ENCODE results near the gene TRIOBP.

The TRIOBP gene

DNA sequence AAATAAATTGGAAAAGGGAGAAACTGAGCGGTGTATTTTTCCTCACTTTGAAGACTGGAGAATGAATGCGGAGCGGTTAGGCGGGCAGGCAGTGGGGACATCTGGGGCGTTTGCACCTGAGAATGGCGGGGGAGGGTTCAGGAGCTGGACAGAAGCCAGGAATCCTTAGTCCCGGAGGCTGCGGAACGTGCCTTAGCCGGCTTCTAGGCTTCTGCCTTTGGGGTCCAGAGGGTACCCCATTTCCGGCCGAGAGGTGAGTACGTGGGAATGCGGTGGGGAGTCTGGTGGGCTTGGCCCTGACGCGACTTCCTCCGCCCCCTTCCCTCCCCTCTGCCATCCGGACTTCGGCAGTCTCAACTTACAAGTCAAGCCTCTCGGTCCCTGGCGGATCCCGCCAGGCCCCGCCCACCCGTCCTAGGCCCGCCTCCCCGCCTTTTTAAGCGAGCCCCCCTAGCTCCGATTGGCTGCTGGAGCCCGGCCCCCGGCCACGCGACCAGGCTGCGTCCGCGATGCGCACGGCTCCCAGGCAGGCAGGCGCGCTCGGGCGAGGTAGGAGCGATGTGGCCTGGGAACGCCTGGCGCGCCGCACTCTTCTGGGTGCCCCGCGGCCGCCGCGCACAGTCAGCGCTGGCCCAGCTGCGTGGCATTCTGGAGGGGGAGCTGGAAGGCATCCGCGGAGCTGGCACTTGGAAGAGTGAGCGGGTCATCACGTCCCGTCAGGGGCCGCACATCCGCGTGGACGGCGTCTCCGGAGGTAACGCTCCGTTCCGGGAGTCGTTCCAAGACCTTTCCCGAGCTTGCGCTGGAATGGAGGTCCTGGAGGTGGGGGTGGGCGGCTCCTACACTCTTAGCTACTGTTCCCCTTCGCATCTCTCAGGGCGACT, 110.8 kb downstream of the TRIOBP start, which contains the start of gene GCAT:
Gene GCAT (plus strand): TSS at position 525 of the 884 bp plus-strand sequence. CDS start 34 bp downstream, at position 559.
- H4K8ac ChIP-seq (ENCODE audit: low read depth, low read length), result peak within 1 kb of the TSS; percentile 64
- no CpG with 5 or more reads among the region's 73 CpGs for WGBS (ENCODE audit: extremely low coverage, insufficient coverage, insufficient read length)
- no peak within 1 kb of the TSS for H2AK5ac ChIP-seq (ENCODE audit: low read length)
- no peak within 1 kb of the TSS for H3K4ac ChIP-seq (ENCODE audit: low read depth, low read length)
- H3K79me2 ChIP-seq (ENCODE audit: control insufficient read depth, insufficient read depth, low read length, poor library complexity), result peaks cover 5% of the 10 kb centered on the region
- H4K12ac ChIP-seq (ENCODE audit: low read depth, low read length), result no peak within 1 kb of the TSS
- H3K4me3 ChIP-seq (ENCODE audit: low read depth, low read length), result peak within 1 kb of the TSS; percentile 77
- H2BK120ac ChIP-seq (ENCODE audit: insufficient read depth, low read length, poor library complexity), result no peak within 1 kb of the TSS
- H3K14ac ChIP-seq (ENCODE audit: low read length), result peak within 1 kb of the TSS; percentile 56
- H3K23ac ChIP-seq (ENCODE audit: low read length), result no peak within 1 kb of the TSS
- DNase-seq, result peak; percentile 90 to 94
- peaks cover 0 to 2% of the 10 kb centered on the region in 2 experiments for H3K36me3 ChIP-seq (ENCODE audit: control insufficient read depth in 1 of 2, insufficient read depth in 2 of 2, low read length in 2 of 2)
- no peak within 1 kb of the TSS for H2BK12ac ChIP-seq (ENCODE audit: low read length)
- no peaks in the 10 kb centered on the region for H3K9me3 ChIP-seq (ENCODE audit: insufficient read depth, low read depth, low read length)
- H3K9ac ChIP-seq (ENCODE audit: low read length), result peak within 1 kb of the TSS; percentile 68
- no peak within 1 kb of the TSS for H3K27ac ChIP-seq (ENCODE audit: low read depth, low read length)
- peak within 1 kb of the TSS; percentile 94 for H2AFZ ChIP-seq (ENCODE audit: insufficient read depth, low read length, poor library complexity)
- no peak within 1 kb of the TSS for H4K91ac ChIP-seq (ENCODE audit: low read depth, low read length)
- H3K18ac ChIP-seq (ENCODE audit: low read length), result peak within 1 kb of the TSS; percentile 79
- H3K79me1 ChIP-seq (ENCODE audit: low read length), result peaks cover 15% of the 10 kb centered on the region
- no peak within 1 kb of the TSS for H2BK5ac ChIP-seq (ENCODE audit: low read depth, low read length, poor library complexity)
- H3K27me3 ChIP-seq (ENCODE audit: insufficient read depth, low read length), result peaks cover 13% of the 10 kb centered on the region
- H3K4me1 ChIP-seq (ENCODE audit: control insufficient read depth in 1 of 2, insufficient read depth in 2 of 2, low read length in 2 of 2), result peaks cover 18 to 35% of the 10 kb centered on the region in 2 experiments
- H3K4me2 ChIP-seq (ENCODE audit: low read length), result peak within 1 kb of the TSS; percentile 87

DNA sequence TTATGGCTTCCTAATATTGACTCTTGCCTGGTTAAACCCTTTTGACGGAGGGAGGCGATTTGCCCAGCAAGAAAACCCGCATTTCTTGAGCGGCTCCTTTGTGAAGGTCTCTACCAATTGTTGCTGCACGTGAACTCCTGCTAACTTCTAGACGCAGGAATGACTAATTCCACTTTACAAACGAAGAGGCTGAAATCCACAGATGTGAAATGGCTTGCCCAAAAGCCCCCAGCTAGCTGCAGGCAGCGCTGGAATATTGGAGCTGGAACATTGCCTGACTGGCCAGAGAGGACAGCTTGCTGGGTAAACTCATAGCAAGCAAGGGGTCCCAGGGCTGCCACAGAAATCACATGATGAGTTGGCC, 111.4 kb downstream of the TRIOBP start:
- Histone ChIP-seq H3K36me3 (ENCODE audit: control insufficient read depth in 1 of 2, insufficient read depth in 2 of 2, low read length in 2 of 2) (peaks cover 0 to 2% of the 10 kb centered on the region in 2 experiments), H3K4me1 (ENCODE audit: control insufficient read depth in 1 of 2, insufficient read depth in 2 of 2, low read length in 2 of 2) (peaks cover 18 to 32% of the 10 kb centered on the region in 2 experiments)
- WGBS (ENCODE audit: extremely low coverage, insufficient coverage, insufficient read length), result no CpG with 5 or more reads among the region's 8 CpGs

DNA sequence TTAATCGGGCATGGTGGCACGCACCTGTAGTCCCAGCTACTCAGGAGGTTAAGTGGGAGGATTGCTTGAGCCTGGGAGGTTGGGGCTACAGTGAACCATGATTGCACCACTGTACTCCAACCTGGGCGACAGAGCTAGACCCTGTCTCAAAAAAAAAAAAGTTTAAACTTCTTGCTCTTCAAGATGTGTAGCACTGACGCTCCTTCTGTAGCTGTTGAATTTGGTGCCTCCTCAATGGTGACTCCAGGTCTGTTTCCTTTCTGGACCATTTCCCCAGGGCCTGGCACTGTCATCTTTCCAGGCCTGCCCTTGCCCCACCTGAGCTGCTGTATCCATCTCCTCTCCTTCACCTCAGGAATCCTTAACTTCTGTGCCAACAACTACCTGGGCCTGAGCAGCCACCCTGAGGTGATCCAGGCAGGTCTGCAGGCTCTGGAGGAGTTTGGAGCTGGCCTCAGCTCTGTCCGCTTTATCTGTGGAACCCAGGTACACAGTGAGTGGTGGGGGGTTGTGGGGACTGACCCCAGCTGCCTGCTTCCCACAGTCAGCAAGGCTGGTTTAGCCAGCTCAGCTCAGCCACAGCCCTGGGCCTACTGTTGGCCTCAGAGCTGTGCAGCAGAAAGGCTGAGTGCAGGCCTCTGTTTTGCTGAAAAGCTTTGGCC, 113.0 kb downstream of the TRIOBP start:
- H4K8ac ChIP-seq (ENCODE audit: low read depth, low read length), result no peak overlapping the region
- no peak overlapping the region for H3K18ac ChIP-seq (ENCODE audit: low read length)
- no peak overlapping the region for H4K12ac ChIP-seq (ENCODE audit: low read depth, low read length)
- H3K27ac ChIP-seq (ENCODE audit: low read depth, low read length), result no peak overlapping the region
- H3K27me3 ChIP-seq (ENCODE audit: insufficient read depth, low read length), result no peaks in the 10 kb centered on the region
- peaks cover 14 to 19% of the 10 kb centered on the region in 2 experiments for H3K4me1 ChIP-seq (ENCODE audit: control insufficient read depth in 1 of 2, insufficient read depth in 2 of 2, low read length in 2 of 2)
- no peak overlapping the region for H3K4me3 ChIP-seq (ENCODE audit: low read depth, low read length)
- no peak overlapping the region for H2BK12ac ChIP-seq (ENCODE audit: low read length)
- peaks cover 7% of the 10 kb centered on the region for H3K79me1 ChIP-seq (ENCODE audit: low read length)
- peaks cover 0 to 7% of the 10 kb centered on the region in 2 experiments for H3K36me3 ChIP-seq (ENCODE audit: control insufficient read depth in 1 of 2, insufficient read depth in 2 of 2, low read length in 2 of 2)
- H3K4ac ChIP-seq (ENCODE audit: low read depth, low read length), result no peak overlapping the region
- no peak for DNase-seq
- H4K91ac ChIP-seq (ENCODE audit: low read depth, low read length), result no peak overlapping the region
- H3K23ac ChIP-seq (ENCODE audit: low read length), result no peak overlapping the region
- no peak overlapping the region for H2BK120ac ChIP-seq (ENCODE audit: insufficient read depth, low read length, poor library complexity)
- H3K9me3 ChIP-seq (ENCODE audit: insufficient read depth, low read depth, low read length), result peaks cover 2% of the 10 kb centered on the region
- no peak overlapping the region for H3K4me2 ChIP-seq (ENCODE audit: low read length)
- no peak overlapping the region for H2BK5ac ChIP-seq (ENCODE audit: low read depth, low read length, poor library complexity)
- H3K79me2 ChIP-seq (ENCODE audit: control insufficient read depth, insufficient read depth, low read length, poor library complexity), result peaks cover 2% of the 10 kb centered on the region
- H3K9ac ChIP-seq (ENCODE audit: low read length), result no peak overlapping the region
- H2AFZ ChIP-seq (ENCODE audit: insufficient read depth, low read length, poor library complexity), result no peak overlapping the region
- no peak overlapping the region for H3K14ac ChIP-seq (ENCODE audit: low read length)
- H2AK5ac ChIP-seq (ENCODE audit: low read length), result no peak overlapping the region
- no CpG with 5 or more reads among the region's 5 CpGs for WGBS (ENCODE audit: extremely low coverage, insufficient coverage, insufficient read length)

More for the DNA sequence above, 111.4 kb downstream of the TRIOBP start:
- Histone ChIP-seq H3K79me1 (ENCODE audit: low read length) (peaks cover 15% of the 10 kb centered on the region), H3K4me2 (ENCODE audit: low read length) (peak overlapping the region; percentile 87), H2BK5ac (ENCODE audit: low read depth, low read length, poor library complexity) (no peak overlapping the region), H3K23ac (ENCODE audit: low read length) (no peak overlapping the region), H3K27ac (ENCODE audit: low read depth, low read length) (no peak overlapping the region), H2BK120ac (ENCODE audit: insufficient read depth, low read length, poor library complexity) (no peak overlapping the region), H4K12ac (ENCODE audit: low read depth, low read length) (no peak overlapping the region), H3K14ac (ENCODE audit: low read length) (no peak overlapping the region), H2BK12ac (ENCODE audit: low read length) (no peak overlapping the region), H4K91ac (ENCODE audit: low read depth, low read length) (no peak overlapping the region), H3K9ac (ENCODE audit: low read length) (peak overlapping the region; percentile 68), H3K4ac (ENCODE audit: low read depth, low read length) (no peak overlapping the region), H3K27me3 (ENCODE audit: insufficient read depth, low read length) (peaks cover 11% of the 10 kb centered on the region), H3K79me2 (ENCODE audit: control insufficient read depth, insufficient read depth, low read length, poor library complexity) (peaks cover 5% of the 10 kb centered on the region), H3K4me3 (ENCODE audit: low read depth, low read length) (peak overlapping the region; percentile 77), H3K18ac (ENCODE audit: low read length) (no peak overlapping the region), H2AFZ (ENCODE audit: insufficient read depth, low read length, poor library complexity) (peak overlapping the region; percentile 94), H2AK5ac (ENCODE audit: low read length) (no peak overlapping the region), H3K9me3 (ENCODE audit: insufficient read depth, low read depth, low read length) (no peaks in the 10 kb centered on the region), H4K8ac (ENCODE audit: low read depth, low read length) (no peak overlapping the region)
- peak; percentile 67 to 74 for DNase-seq

DNA sequence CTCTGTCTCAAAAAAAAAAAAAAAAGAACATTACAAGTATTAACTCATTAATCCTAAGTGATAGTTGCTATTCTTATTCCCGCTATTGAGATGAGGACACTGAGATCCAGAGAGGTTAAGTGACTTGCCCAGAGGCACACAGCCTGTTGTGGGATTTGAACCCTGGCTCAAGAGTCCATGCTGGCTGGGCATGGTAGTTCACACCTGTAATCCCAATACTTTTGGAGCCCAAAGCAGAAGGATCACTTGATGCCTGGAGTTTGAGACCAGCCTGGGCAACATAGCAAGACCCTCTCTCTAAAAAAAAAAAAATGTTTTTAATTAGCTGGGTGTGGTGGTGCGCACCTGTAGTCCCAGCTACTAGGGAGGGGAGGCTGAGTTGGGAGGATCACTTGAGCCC, 115.0 kb downstream of the TRIOBP start:
- no peak overlapping the region for H3K4me2 ChIP-seq (ENCODE audit: low read length)
- no peak overlapping the region for H4K8ac ChIP-seq (ENCODE audit: low read depth, low read length)
- peaks cover 2 to 4% of the 10 kb centered on the region in 2 experiments for H3K4me1 ChIP-seq (ENCODE audit: control insufficient read depth in 1 of 2, insufficient read depth in 2 of 2, low read length in 2 of 2)
- H3K14ac ChIP-seq (ENCODE audit: low read length), result no peak overlapping the region
- no peak overlapping the region for H3K27ac ChIP-seq (ENCODE audit: low read depth, low read length)
- no peaks in the 10 kb centered on the region for H3K79me2 ChIP-seq (ENCODE audit: control insufficient read depth, insufficient read depth, low read length, poor library complexity)
- no peak overlapping the region for H3K4me3 ChIP-seq (ENCODE audit: low read depth, low read length)
- no CpG with 5 or more reads among the region's 2 CpGs for WGBS (ENCODE audit: extremely low coverage, insufficient coverage, insufficient read length)
- H3K36me3 ChIP-seq (ENCODE audit: control insufficient read depth in 1 of 2, insufficient read depth in 2 of 2, low read length in 2 of 2), result peaks cover 4 to 22% of the 10 kb centered on the region in 2 experiments
- H2BK12ac ChIP-seq (ENCODE audit: low read length), result no peak overlapping the region
- no peak overlapping the region for H4K91ac ChIP-seq (ENCODE audit: low read depth, low read length)
- peaks cover 2% of the 10 kb centered on the region for H3K9me3 ChIP-seq (ENCODE audit: insufficient read depth, low read depth, low read length)
- no peak overlapping the region for H2BK5ac ChIP-seq (ENCODE audit: low read depth, low read length, poor library complexity)
- H2AK5ac ChIP-seq (ENCODE audit: low read length), result no peak overlapping the region
- no peak overlapping the region for H2BK120ac ChIP-seq (ENCODE audit: insufficient read depth, low read length, poor library complexity)
- H3K9ac ChIP-seq (ENCODE audit: low read length), result no peak overlapping the region
- H3K79me1 ChIP-seq (ENCODE audit: low read length), result peaks cover 2% of the 10 kb centered on the region
- H4K12ac ChIP-seq (ENCODE audit: low read depth, low read length), result no peak overlapping the region
- H3K18ac ChIP-seq (ENCODE audit: low read length), result no peak overlapping the region
- H2AFZ ChIP-seq (ENCODE audit: insufficient read depth, low read length, poor library complexity), result no peak overlapping the region
- H3K4ac ChIP-seq (ENCODE audit: low read depth, low read length), result no peak overlapping the region
- DNase-seq, result no peak
- H3K23ac ChIP-seq (ENCODE audit: low read length), result no peak overlapping the region
- H3K27me3 ChIP-seq (ENCODE audit: insufficient read depth, low read length), result no peaks in the 10 kb centered on the region
